Fibroblast of peridontal ligament (primary cell): ENCODE results near the gene TRIM68.

Experiments used
- DNase-seq: peaks from one replicate; pipeline ENCODE4 v3.0.0-alpha.2; 2010; ENCODE audit errors: extremely low read depth

The TRIM68 gene

DNA sequence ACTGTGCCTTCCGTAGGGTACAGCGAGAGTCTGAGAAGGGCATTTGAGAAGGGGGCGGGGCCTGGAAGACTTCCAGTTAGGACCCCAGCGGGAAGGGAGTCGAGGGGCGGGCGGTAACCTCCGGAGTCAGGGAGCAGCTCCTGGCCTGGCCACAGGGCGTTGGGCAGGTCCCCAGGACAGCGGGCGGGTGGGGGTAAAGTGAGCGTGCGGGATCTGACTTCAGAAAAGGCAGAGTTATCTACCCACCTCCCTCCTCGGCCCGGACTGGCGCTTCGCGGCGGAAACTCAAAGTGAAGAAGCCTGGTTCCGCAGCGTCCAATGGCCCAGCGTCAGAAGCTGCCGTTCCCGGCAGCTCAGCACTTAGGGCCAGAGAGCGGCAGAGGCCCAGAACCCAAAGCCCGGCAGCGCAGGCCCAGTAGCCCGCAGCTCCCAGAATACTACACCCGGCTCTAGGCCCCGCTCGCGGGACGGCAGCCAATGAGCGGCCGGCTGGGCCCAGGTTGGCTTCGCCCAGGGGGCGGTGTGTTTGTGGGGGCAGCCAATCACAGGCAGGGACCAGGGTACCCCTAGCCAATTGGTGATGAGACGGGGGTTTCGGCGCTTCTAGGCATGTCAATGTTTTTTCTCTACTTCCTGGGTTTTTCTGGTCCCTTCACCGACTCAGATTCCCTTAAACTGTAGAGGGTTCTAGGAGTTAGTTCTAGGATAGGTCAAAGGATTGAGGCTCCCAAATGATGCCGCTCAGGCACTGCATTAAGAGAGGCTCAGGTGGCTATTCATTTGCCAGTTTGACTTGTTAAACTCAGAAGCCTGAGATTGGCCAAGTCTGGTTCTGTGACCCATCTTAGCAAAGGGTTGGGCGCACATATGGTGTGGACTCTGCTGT is at the start of gene TRIM68:
TRIM68 (minus strand) TSS at position 451 of the 886 bp plus-strand sequence. CDS start 2,727 bp downstream, outside the sequence.
- peak; percentile 94 for DNase-seq

- DNase-seq: no peak
Measured at GRCh38 chr11:4654635-4655369, 46.8 kb upstream of the TRIM68 start.

- no peak for DNase-seq
Measured at GRCh38 chr11:4647766-4648165, 39.7 kb upstream of the TRIM68 start.

- no peak for DNase-seq
Measured at GRCh38 chr11:4645974-4646373, 37.9 kb upstream of the TRIM68 start.

GRCh38 chr11:4644233-4644632 is 36.2 kb upstream of the TRIM68 start:
- DNase-seq: no peak

GRCh38 chr11:4643682-4644081 is 35.7 kb upstream of the TRIM68 start, which contains the start of gene OR51E1:
TSS of gene OR51E1 (plus strand) at chr11:4643982. CDS start at chr11:4652527, 8,545 bp downstream.
- no peak for DNase-seq

GRCh38 chr11:4643076-4643475 is 35.0 kb upstream of the TRIM68 start:
- DNase-seq: no peak

DNA sequence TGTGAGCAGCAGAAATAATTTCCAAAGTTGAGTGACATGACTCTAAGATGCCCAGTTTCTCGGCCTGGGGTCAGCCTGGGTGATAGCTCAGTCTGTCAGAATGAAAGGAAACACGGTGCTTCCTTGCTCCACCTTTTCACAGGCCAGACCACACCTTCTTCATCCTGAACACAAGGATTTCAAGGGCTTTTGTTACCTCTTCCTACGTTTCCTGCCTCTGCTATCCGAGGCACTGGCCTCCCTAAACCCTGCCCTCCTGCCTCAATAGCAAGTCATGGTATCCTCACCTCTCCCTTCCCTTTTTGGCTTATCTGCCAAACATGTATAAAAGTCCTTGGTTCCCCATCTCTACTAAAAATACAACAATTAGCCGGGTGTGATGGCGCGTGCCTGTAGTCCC is 34.0 kb upstream of the TRIM68 start:
- no peak for DNase-seq

DNA sequence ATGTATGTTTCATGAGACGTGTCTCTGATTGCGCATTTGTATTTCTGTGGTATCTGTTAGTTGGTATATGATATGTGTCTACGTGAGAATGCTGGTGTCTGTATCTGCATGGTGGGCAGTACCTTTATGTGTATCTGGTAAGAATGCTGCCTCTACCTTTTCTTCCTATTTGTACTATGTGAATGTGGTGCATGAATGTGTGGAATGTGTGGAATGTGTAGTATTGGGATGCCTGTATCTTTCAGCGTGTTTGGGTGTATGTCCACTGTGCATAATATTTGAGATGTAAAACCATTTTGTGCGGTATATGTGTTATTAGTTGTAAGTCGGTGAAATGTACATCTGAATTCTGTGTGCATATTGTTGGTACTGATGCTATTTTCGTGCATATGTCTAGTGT is 33.5 kb upstream of the TRIM68 start:
- no peak for DNase-seq

DNA sequence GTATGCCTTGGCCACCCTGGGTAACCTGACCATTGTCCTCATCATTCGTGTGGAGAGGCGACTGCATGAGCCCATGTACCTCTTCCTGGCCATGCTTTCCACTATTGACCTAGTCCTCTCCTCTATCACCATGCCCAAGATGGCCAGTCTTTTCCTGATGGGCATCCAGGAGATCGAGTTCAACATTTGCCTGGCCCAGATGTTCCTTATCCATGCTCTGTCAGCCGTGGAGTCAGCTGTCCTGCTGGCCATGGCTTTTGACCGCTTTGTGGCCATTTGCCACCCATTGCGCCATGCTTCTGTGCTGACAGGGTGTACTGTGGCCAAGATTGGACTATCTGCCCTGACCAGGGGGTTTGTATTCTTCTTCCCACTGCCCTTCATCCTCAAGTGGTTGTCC is 31.9 kb upstream of the TRIM68 start:
- no peak for DNase-seq

- no peak for DNase-seq
Measured at GRCh38 chr11:4637662-4638047, 29.6 kb upstream of the TRIM68 start.

GRCh38 chr11:4636962-4637661 is 29.1 kb upstream of the TRIM68 start, which contains the start of gene OR51D1:
TSS of gene OR51D1 (plus strand) at chr11:4637477. CDS start at chr11:4639791, 2,314 bp downstream.
- peak; percentile 75 for DNase-seq

DNA sequence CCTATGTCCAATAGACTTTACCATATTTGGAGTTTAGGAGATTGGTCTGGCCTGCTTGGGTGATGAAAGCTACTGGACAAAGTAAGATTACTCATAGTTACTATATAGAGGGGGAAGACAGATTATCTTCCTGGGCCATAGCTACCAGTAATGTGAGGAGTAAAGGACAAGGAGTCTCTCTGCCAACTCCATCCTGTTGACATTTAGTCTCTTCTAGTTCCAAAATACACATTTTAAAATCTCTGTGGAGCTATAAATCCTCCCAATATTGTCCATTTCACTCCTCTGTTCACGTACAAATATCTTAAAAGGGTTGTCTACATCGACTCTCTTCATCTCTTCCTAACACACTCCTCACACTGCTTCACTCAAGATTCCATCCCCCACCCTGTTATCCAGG is 28.1 kb upstream of the TRIM68 start:
- DNase-seq: no peak

GRCh38 chr11:4626207-4627099 is 18.4 kb upstream of the TRIM68 start:
- peak; percentile 84 for DNase-seq

- no peak for DNase-seq
Measured at GRCh38 chr11:4619514-4619913, 11.5 kb upstream of the TRIM68 start.

DNA sequence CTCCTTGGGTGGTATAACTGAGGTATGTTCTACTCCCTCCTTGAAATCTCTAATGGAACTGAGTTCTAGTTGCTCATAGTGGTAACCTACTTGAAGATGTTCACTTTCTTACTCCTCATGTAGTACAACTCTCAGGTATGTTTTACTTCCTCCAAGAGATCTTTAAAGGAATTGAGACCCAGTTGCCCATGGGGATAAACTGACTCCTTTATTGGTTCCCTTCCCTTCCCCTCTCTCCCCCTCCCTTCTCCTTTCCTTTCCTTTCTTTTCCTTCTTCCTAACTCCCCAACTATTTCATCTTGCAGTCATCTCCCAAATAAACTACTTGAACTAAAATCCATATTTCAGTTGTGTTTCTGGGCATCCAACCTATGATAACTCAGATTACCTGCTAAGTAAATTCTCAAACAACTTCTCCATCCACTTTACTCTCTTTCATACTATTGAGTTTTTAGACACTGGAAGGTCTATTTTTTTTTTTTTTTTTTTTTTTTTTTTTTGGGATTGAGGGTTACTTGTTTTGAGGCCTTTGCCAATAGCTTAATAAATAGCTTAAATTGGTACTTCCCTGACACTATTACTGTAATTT is 7.9 kb upstream of the TRIM68 start:
- no peak for DNase-seq

GRCh38 chr11:4611986-4612385 is 4.0 kb upstream of the TRIM68 start:
- no peak for DNase-seq

- DNase-seq: peak; percentile 45
Measured at GRCh38 chr11:4610258-4610935, 2.4 kb upstream of the TRIM68 start.

DNA sequence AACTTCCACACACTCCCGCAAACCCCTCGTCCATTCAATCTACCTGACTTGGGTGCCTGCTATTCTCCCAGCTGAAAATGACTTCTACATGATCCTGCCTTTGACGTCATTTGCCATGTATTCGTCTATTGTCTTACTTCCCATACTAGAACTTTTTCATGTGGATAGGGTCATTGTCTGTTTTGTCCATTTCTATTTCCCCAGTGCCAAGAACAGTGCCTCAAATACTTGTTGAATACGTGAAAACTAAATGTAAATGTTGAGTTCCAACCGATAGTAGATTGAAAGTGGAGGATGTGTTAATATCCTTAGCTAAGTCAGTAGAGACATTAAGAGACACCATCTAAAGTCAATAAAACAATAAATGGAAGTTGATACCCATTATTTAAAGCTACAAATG is 935 bp downstream of the TRIM68 start:
- peak; percentile 45 for DNase-seq
